ENCODE data around the gene CCL22. TPM values are rescaled to one million over a fixed set of nuclear protein-coding genes. Genes with fewer than 3 reads are reported as not detected.
A peak's percentile ranks its signal among the peaks of the same experiment; 100 is the strongest.

Gene CCL22
- total RNA-seq, 2 experiments from 2014 or later, result not detected

- no peaks in the 10 kb centered on the region for H3K36me3 Mint-ChIP-seq (ENCODE audit: low read depth)
- no peak overlapping the region for H3K4me3 Mint-ChIP-seq
- Histone ChIP-seq H3K36me3 (ENCODE audit: insufficient read depth, low read length) (no peaks in the 10 kb centered on the region), H3K4me3 (ENCODE audit: low read length) (no peak overlapping the region), H3K4me1 (ENCODE audit: insufficient read depth, low read length) (peaks cover 13% of the 10 kb centered on the region), H3K27ac (ENCODE audit: low read depth in 1 of 2, low read length in 2 of 2) (no peak overlapping the region), H3K27me3 (ENCODE audit: control insufficient read depth in 1 of 2, insufficient read depth in 2 of 2, low read length in 2 of 2) (peaks cover 32 to 34% of the 10 kb centered on the region in 2 experiments), H3K9me3 (ENCODE audit: control insufficient read depth in 1 of 2, insufficient read depth in 1 of 2, low read length in 2 of 2) (no peaks in the 10 kb centered on the region)
- DNase-seq, result no peak
- no peaks in the 10 kb centered on the region for H3K9me3 Mint-ChIP-seq
- ChIA-PET POLR2A (no interaction called here), CTCF (no interaction called here)
- H3K4me1 Mint-ChIP-seq (ENCODE audit: low read depth), result peaks cover 31% of the 10 kb centered on the region
- no peak for ATAC-seq (ENCODE audit: poor library complexity)
- intact Hi-C loops (cut with DNase I, micrococcal nuclease), result no loop called here
- no peak overlapping the region for H3K27ac Mint-ChIP-seq
- peaks cover 72% of the 10 kb centered on the region for H3K27me3 Mint-ChIP-seq
- TF ChIP-seq CTCF (IDR thresholded peaks at IDR 0.05), result no peak
Observed at GRCh38 chr16:57345021-57345420, 13.6 kb upstream of the CCL22 start.

GRCh38 chr16:57345666-57346204 is 12.8 kb upstream of the CCL22 start:
- Mint-ChIP-seq H3K27ac (no peak overlapping the region), H3K4me1 (ENCODE audit: low read depth) (peaks cover 31% of the 10 kb centered on the region), H3K36me3 (ENCODE audit: low read depth) (no peaks in the 10 kb centered on the region), H3K4me3 (no peak overlapping the region), H3K9me3 (no peaks in the 10 kb centered on the region), H3K27me3 (peaks cover 74% of the 10 kb centered on the region)
- ChIA-PET POLR2A (no interaction called here), CTCF (no interaction called here)
- H3K4me3 ChIP-seq (ENCODE audit: low read length), result no peak overlapping the region
- no peak overlapping the region for H3K27ac ChIP-seq (ENCODE audit: low read depth in 1 of 2, low read length in 2 of 2)
- ATAC-seq (ENCODE audit: poor library complexity) (peak; percentile 24), DNase-seq (no peak)
- H3K36me3 ChIP-seq (ENCODE audit: insufficient read depth, low read length), result no peaks in the 10 kb centered on the region
- intact Hi-C loops (cut with DNase I, micrococcal nuclease), result no loop called here
- H3K27me3 ChIP-seq (ENCODE audit: control insufficient read depth in 1 of 2, insufficient read depth in 2 of 2, low read length in 2 of 2), result peaks cover 34% of the 10 kb centered on the region in 2 experiments
- H3K4me1 ChIP-seq (ENCODE audit: insufficient read depth, low read length), result peaks cover 13% of the 10 kb centered on the region
- no peak for TF ChIP-seq CTCF (IDR thresholded peaks at IDR 0.05)
- no peaks in the 10 kb centered on the region for H3K9me3 ChIP-seq (ENCODE audit: control insufficient read depth in 1 of 2, insufficient read depth in 1 of 2, low read length in 2 of 2)

GRCh38 chr16:57347858-57348257 is 10.7 kb upstream of the CCL22 start:
- H3K4me1 Mint-ChIP-seq (ENCODE audit: low read depth), result peaks cover 31% of the 10 kb centered on the region
- Histone ChIP-seq H3K36me3 (ENCODE audit: insufficient read depth, low read length) (no peaks in the 10 kb centered on the region), H3K27ac (ENCODE audit: low read depth in 1 of 2, low read length in 2 of 2) (no peak overlapping the region), H3K4me3 (ENCODE audit: low read length) (no peak overlapping the region), H3K4me1 (ENCODE audit: insufficient read depth, low read length) (peaks cover 9% of the 10 kb centered on the region), H3K9me3 (ENCODE audit: control insufficient read depth in 1 of 2, insufficient read depth in 1 of 2, low read length in 2 of 2) (no peaks in the 10 kb centered on the region), H3K27me3 (ENCODE audit: control insufficient read depth in 1 of 2, insufficient read depth in 2 of 2, low read length in 2 of 2) (peaks cover 26 to 34% of the 10 kb centered on the region in 2 experiments)
- intact Hi-C loops (cut with DNase I, micrococcal nuclease), result no loop called here
- CTCF ChIA-PET, result no interaction called here
- DNase-seq (no peak), ATAC-seq (ENCODE audit: poor library complexity) (no peak)
- POLR2A ChIA-PET, result no interaction called here
- no peaks in the 10 kb centered on the region for H3K36me3 Mint-ChIP-seq (ENCODE audit: low read depth)
- TF ChIP-seq CTCF (IDR thresholded peaks at IDR 0.05), result no peak
- peaks cover 52% of the 10 kb centered on the region for H3K27me3 Mint-ChIP-seq
- no peak overlapping the region for H3K4me3 Mint-ChIP-seq
- no peaks in the 10 kb centered on the region for H3K9me3 Mint-ChIP-seq
- no peak overlapping the region for H3K27ac Mint-ChIP-seq
